CD4-positive, alpha-beta memory T cell (primary cell): Measurements from ENCODE around the gene SCAPER. TPM values are rescaled to one million over a fixed set of nuclear protein-coding genes. Genes with fewer than 3 reads are reported as not detected.
A peak's percentile ranks its signal among the peaks of the same experiment; 100 is the strongest.
"Not testable (repeated sequence)": the region's sequence is repeated elsewhere in the genome, so short reads cannot be mapped to it uniquely, and the experiment has no call there.

ENCODE experiments used
- CTCF ChIA-PET: fragments of 350-600 bp; sonication (Branson Sonifier 250); formaldehyde crosslinking; loops from one replicate; lab custom pipeline; 2021; ENCODE audit warnings: inconsistent platforms; ENCODE audit not compliant: partially characterized antibody; lab: Charles Lee
- POLR2A ChIA-PET: fragments of 350-600 bp; sonication (Branson Sonifier 250); formaldehyde crosslinking; loops from one replicate; lab custom pipeline; 2021; ENCODE audit not compliant: partially characterized antibody; lab: Charles Lee
- DNase-seq, 5 donors: peaks; one replicate each; pipeline versions ENCODE4 v3.0.0 to v3.0.0-alpha.2; 2020 to 2022; ENCODE audit warnings: mixed read lengths in 1 of 5
- H3K27ac ChIP-seq: one replicate; pipeline ENCODE4 v1.7.0; 2013; ENCODE audit warnings: low read depth, low read length
- H3K27me3 ChIP-seq: 2 replicates; pipeline ENCODE4 v1.7.0; 2013; ENCODE audit warnings: mild to moderate bottlenecking, low read length, moderate library complexity; ENCODE audit not compliant: insufficient read depth
- H3K36me3 ChIP-seq: 2 replicates; pipeline ENCODE4 v1.7.0; 2013; ENCODE audit warnings: mild to moderate bottlenecking, low read length, moderate library complexity; ENCODE audit not compliant: insufficient read depth
- H3K4me1 ChIP-seq: 2 replicates; pipeline ENCODE4 v1.7.0; 2013; ENCODE audit warnings: mild to moderate bottlenecking, low read length, moderate library complexity; ENCODE audit not compliant: insufficient read depth
- H3K4me3 ChIP-seq, 2 donors: one replicate each; pipeline ENCODE4 v1.7.0; 2013; ENCODE audit warnings: low read length in 2 of 2, mild to moderate bottlenecking in 1 of 2
- H3K9me3 ChIP-seq, 2 donors: one replicate each; pipeline ENCODE4 v1.7.0; 2013; ENCODE audit warnings: low read length in 2 of 2, control low read depth in 1 of 2; ENCODE audit not compliant: control insufficient read depth in 1 of 2
- H3K27ac Mint-ChIP-seq, 7 donors: one replicate each; pipeline ENCODE4 v1.8.0; 2020 to 2021; ENCODE audit warnings: mixed read lengths in 7 of 7, mild to moderate bottlenecking in 6 of 7, inconsistent platforms in 3 of 7, moderate library complexity in 3 of 7
- H3K27me3 Mint-ChIP-seq, 2 donors: one replicate each; pipeline ENCODE4 v1.8.0; 2020 to 2021; ENCODE audit warnings: mixed read lengths in 2 of 2
- H3K36me3 Mint-ChIP-seq, 2 donors: one replicate each; pipeline ENCODE4 v1.8.0; 2020 to 2021; ENCODE audit warnings: mixed read lengths in 2 of 2, inconsistent platforms in 1 of 2, mild to moderate bottlenecking in 1 of 2
- H3K4me1 Mint-ChIP-seq, 4 donors: one replicate each; pipeline ENCODE4 v1.8.0; 2020 to 2021; ENCODE audit warnings: mixed read lengths in 4 of 4, mild to moderate bottlenecking in 1 of 4
- H3K4me3 Mint-ChIP-seq, 8 donors: one replicate each; pipeline ENCODE4 v1.8.0; 2020 to 2021; ENCODE audit warnings: mixed read lengths in 8 of 8, mild to moderate bottlenecking in 7 of 8, moderate library complexity in 6 of 8, inconsistent platforms in 3 of 8
- H3K9me3 Mint-ChIP-seq, 8 donors: one replicate each; pipeline ENCODE4 v1.8.0; 2020 to 2021; ENCODE audit warnings: mixed read lengths in 8 of 8, mild to moderate bottlenecking in 5 of 8, inconsistent platforms in 3 of 8, moderate library complexity in 1 of 8
- intact Hi-C: fragments of 100-400 bp; cut with micrococcal nuclease; formaldehyde crosslinking; loops from one replicate; pipeline ENCODE4 v1.15.1; 2023
- polyA plus RNA-seq, 2 donors: library from polyadenylated mRNA; unstranded; fragments of 300-500 nt; fragmentation: Illumina TruSeq; gene quantifications; one replicate each; pipeline ENCODE4 v1.2.3, GENCODE V29; 2021
- total RNA-seq, 2 experiments: library from RNA; stranded (reverse); gene quantifications; one replicate each; pipeline ENCODE4 v1.2.3, GENCODE V29; 2021

SCAPER gene
- total and polyA plus RNA-seq, 4 experiments from 2014 or later: 7.2 to 41.4 (median 34.3) TPM

DNA sequence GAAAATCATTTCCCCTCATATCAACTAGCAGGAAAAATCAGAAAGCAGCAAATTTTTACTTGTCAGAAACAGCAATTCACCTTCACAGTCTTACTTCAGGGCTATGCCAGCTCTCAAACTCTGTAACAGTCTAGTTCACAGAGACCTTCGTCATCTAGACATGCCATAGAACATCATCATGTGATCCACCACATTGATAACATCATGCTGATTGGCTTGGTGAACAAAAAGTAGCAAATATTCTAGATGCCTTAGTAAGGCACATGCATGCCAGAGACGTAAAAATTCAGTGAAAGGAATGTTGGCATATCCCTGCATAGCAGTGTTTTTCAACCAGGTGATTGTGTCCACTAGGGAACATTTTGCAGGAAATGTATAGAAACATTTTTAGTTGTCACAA is 8.6 kb upstream of the SCAPER start:
- Mint-ChIP-seq H3K36me3 (no peaks in the 10 kb centered on the region), H3K4me1 (no peaks in the 10 kb centered on the region), H3K9me3 (no peaks in the 10 kb centered on the region), H3K4me3 (no peak overlapping the region), H3K27ac (no peak overlapping the region), H3K27me3 (peaks cover 0 to 5% of the 10 kb centered on the region in 2 donors)
- no peaks in the 10 kb centered on the region for H3K4me1 ChIP-seq
- no peak for DNase-seq
- ChIA-PET POLR2A (no interaction called here), CTCF (no interaction called here)
- H3K4me3 ChIP-seq: no peak overlapping the region
- no peaks in the 10 kb centered on the region for H3K36me3 ChIP-seq
- no peaks in the 10 kb centered on the region for H3K27me3 ChIP-seq
- H3K9me3 ChIP-seq: no peaks in the 10 kb centered on the region
- intact Hi-C loops: no loop called here
- H3K27ac ChIP-seq: no peak overlapping the region

DNA sequence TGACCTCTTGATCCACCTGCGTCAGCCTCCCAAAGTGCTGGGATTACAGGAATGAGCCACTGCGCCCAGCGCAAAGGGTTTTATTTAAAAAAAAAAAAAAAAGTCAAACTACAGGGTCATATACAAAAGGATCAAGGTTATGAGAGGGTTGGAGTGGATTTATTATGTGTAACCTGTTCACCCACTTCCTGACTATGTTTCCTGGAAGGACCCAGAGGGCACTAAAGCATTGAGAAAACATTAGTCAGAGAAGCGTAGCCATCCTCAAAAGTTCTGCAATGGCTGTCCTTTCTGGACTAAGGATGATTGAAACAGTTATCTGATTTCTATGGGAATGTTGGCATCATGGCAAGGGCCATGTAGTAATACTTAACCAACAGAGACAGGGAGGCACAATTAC is 7.3 kb upstream of the SCAPER start:
- Histone ChIP-seq H3K36me3 (no peaks in the 10 kb centered on the region), H3K27ac (no peak overlapping the region), H3K27me3 (no peaks in the 10 kb centered on the region), H3K4me1 (no peaks in the 10 kb centered on the region), H3K9me3 (no peaks in the 10 kb centered on the region), H3K4me3 (no peak overlapping the region)
- ChIA-PET CTCF (no interaction called here), POLR2A (no interaction called here)
- intact Hi-C loops: no loop called here
- H3K4me1 Mint-ChIP-seq: peaks cover 0 to 4% (median 0%) of the 10 kb centered on the region in 4 donors
- H3K27me3 Mint-ChIP-seq: peaks cover 0 to 4% of the 10 kb centered on the region in 2 donors
- H3K4me3 Mint-ChIP-seq: no peak overlapping the region
- no peak overlapping the region for H3K27ac Mint-ChIP-seq
- DNase-seq: no peak
- no peaks in the 10 kb centered on the region for H3K36me3 Mint-ChIP-seq
- no peaks in the 10 kb centered on the region for H3K9me3 Mint-ChIP-seq

DNA sequence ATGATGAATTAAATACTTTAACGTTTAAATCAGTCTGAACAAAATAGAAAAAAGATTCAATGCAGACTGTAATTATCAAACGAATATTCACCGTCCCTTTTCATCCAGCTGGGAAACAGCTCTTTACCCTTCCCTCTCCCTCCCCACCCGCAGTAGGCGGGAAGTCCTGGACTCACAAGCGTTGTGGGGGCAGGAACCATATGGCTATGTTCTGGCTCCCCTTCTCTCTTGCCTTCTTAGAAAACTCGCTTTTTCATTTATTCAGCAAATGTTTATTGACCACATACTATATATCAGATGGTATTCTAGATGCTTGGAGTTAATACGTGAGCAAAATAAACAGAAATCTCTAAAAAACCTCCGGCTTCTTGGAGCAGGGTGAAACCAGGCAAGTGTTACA is 715 bp upstream of the SCAPER start:
- H3K4me3 Mint-ChIP-seq: peak overlapping the region; percentile 94 to 97 (median 94)
- no peaks in the 10 kb centered on the region for H3K27me3 ChIP-seq
- DNase-seq: no peak
- H3K36me3 ChIP-seq: no peaks in the 10 kb centered on the region
- H3K27me3 Mint-ChIP-seq: no peaks in the 10 kb centered on the region
- intact Hi-C loops: loop anchor here (1.0 to 10.0 kb wide), 3 partner anchors 25 to 519 kb away; partner anchors contain the start of genes HMG20A, PEAK1, RCN2 and TSPAN3
- peak overlapping the region; percentile 83 to 87 for H3K4me3 ChIP-seq
- H3K4me1 Mint-ChIP-seq: peaks cover 24 to 41% (median 29%) of the 10 kb centered on the region in 4 donors
- ChIA-PET POLR2A (interaction anchor here (1.0 to 1.9 kb wide), 8 partner anchors 26 to 116 kb away, joined by 3 to 29 read pairs (median 4); partner anchors contain the start of genes PSTPIP1 and RCN2), CTCF (interaction anchor here (0.8 to 1.1 kb wide), 3 partner anchors 107 to 118 kb away, joined by 3 read pairs; no protein-coding TSS in a partner anchor)
- H3K9me3 Mint-ChIP-seq: no peaks in the 10 kb centered on the region
- H3K27ac ChIP-seq: peak overlapping the region; percentile 71
- peak overlapping the region; percentile 92 to 97 (median 95) for H3K27ac Mint-ChIP-seq
- H3K4me1 ChIP-seq: peaks cover 36% of the 10 kb centered on the region
- H3K36me3 Mint-ChIP-seq: peaks cover 0 to 3% of the 10 kb centered on the region in 2 donors
- H3K9me3 ChIP-seq: no peaks in the 10 kb centered on the region

DNA sequence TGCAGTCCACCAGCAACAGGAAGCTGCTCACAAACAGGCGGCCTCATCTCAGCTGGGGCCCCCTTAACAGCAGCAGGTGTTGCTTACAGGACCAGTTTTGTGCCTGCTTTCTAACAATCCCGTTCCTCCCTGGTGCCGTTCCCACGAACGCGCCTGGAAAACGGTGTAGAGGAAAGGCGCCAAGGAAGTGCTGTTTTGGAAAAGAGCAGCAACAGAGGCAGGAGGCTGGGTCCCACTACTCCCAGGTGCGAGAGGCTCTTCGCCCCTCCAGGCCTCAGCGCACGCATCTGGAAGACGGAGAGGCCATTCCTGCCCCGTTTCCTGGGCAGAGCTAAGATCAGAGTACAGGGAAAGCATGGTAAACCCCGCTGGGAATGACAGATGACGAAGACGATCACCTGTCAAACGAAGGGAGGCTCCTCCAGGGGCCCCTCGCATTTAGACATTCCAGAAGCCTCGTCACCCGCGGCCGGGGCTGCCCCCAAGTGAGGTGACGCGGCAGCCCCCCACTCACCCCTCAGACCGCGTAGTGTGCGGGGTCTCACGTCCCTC is 603 bp downstream of the SCAPER start:
- H3K27ac ChIP-seq: peak overlapping the region; percentile 71
- peaks cover 3% of the 10 kb centered on the region in 2 donors for H3K36me3 Mint-ChIP-seq
- H3K4me1 ChIP-seq: peaks cover 36% of the 10 kb centered on the region
- no peaks in the 10 kb centered on the region for H3K9me3 Mint-ChIP-seq
- no peaks in the 10 kb centered on the region for H3K9me3 ChIP-seq
- H3K36me3 ChIP-seq: no peaks in the 10 kb centered on the region
- H3K4me3 Mint-ChIP-seq: peak overlapping the region; percentile 94 to 97 (median 94)
- intact Hi-C loops: loop anchor here (1.0 to 10.0 kb wide), 4 partner anchors 27 to 520 kb away; partner anchors contain the start of genes HMG20A, PEAK1, RCN2 and TSPAN3
- H3K4me1 Mint-ChIP-seq: peaks cover 24 to 41% (median 31%) of the 10 kb centered on the region in 4 donors
- H3K27me3 Mint-ChIP-seq: no peaks in the 10 kb centered on the region
- POLR2A ChIA-PET: interaction anchor here (0.5 to 1.9 kb wide), 6 partner anchors 27 to 529 kb away, joined by 3 to 10 read pairs (median 4); partner anchors contain the start of genes PSTPIP1 and RCN2
- peak overlapping the region; percentile 92 to 98 (median 96) for H3K27ac Mint-ChIP-seq
- no peaks in the 10 kb centered on the region for H3K27me3 ChIP-seq
- peak in 3 of 5 donors; percentile 8 to 23 (median 16) for DNase-seq
- H3K4me3 ChIP-seq: peak overlapping the region; percentile 83 to 87
- CTCF ChIA-PET: interaction anchor here (0.8 to 1.1 kb wide), 3 partner anchors 10 to 26 kb away, joined by 3 to 5 read pairs (median 3); no protein-coding TSS in a partner anchor

DNA sequence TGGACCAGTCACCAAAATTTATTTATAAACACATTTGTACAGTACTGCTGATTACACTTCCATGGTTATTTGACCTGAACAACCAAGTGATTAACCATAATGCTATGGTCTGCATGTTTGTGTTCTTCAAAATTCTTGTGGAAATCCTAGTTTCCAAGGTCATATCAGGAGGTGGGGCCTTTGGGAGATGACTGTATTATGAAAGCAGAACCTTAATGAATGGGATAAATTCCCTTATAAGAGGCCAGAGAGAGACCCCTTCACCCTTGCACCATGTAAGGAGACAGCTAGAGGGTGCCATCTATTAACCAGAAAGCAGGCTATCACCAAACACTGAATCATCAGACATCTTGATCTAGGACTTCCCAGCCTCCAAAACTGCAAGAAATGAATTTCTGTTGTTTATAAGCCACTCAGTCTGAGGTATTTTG is 1.9 kb downstream of the SCAPER start:
- Histone ChIP-seq H3K4me3 (no peak overlapping the region), H3K4me1 (peaks cover 36% of the 10 kb centered on the region), H3K27me3 (no peaks in the 10 kb centered on the region), H3K27ac (no peak overlapping the region), H3K9me3 (no peaks in the 10 kb centered on the region), H3K36me3 (no peaks in the 10 kb centered on the region)
- peak in 4 of 5 donors; percentile 15 to 31 (median 20) for DNase-seq
- H3K9me3 Mint-ChIP-seq: no peaks in the 10 kb centered on the region
- ChIA-PET POLR2A (interaction anchor here (1.9 kb wide), 1 partner anchor 91 kb away, joined by 9 read pairs; the partner anchor contains the start of gene PSTPIP1), CTCF (interaction anchor here (0.7 to 1.4 kb wide), 3 partner anchors 20 to 640 kb away, joined by 3 to 4 read pairs (median 3); no protein-coding TSS in a partner anchor)
- H3K27ac Mint-ChIP-seq: peak overlapping the region; percentile 80 to 98 (median 96)
- intact Hi-C loops: loop anchor here (1.0 to 10.0 kb wide), 3 partner anchors 119 to 594 kb away; partner anchors contain the start of genes HMG20A and PEAK1
- peaks cover 6% of the 10 kb centered on the region in 2 donors for H3K36me3 Mint-ChIP-seq
- peak overlapping the region; percentile 41 to 97 (median 94) for H3K4me3 Mint-ChIP-seq
- no peaks in the 10 kb centered on the region for H3K27me3 Mint-ChIP-seq
- H3K4me1 Mint-ChIP-seq: peaks cover 26 to 41% (median 32%) of the 10 kb centered on the region in 4 donors

DNA sequence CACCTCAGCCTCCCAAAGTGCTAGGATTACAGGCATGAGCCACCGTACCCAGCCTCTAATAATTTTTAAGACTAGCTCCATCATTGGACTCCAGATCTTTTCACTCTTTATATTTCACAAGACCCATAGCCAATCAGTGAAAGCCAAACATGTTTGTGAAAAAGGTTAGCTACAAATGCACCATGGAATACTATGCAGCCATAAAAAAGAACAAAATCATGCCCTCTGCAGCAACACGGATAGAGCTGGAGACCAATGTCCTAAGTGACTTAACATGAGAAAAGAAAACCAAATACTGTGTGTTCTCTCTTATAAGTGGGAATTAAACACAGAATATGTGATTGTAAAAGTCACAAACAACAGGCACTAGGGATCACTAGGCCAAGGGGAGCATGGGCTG is 3.2 kb downstream of the SCAPER start:
- Mint-ChIP-seq H3K27ac (peak overlapping the region in 2 of 7 donors; percentile 30 to 74), H3K4me1 (peaks cover 28 to 42% (median 32%) of the 10 kb centered on the region in 4 donors), H3K9me3 (no peaks in the 10 kb centered on the region), H3K36me3 (peaks cover 6 to 14% of the 10 kb centered on the region in 2 donors), H3K27me3 (no peaks in the 10 kb centered on the region), H3K4me3 (no peak overlapping the region)
- Histone ChIP-seq H3K27me3 (no peaks in the 10 kb centered on the region), H3K27ac (no peak overlapping the region), H3K36me3 (no peaks in the 10 kb centered on the region), H3K9me3 (no peaks in the 10 kb centered on the region), H3K4me1 (peaks cover 36% of the 10 kb centered on the region), H3K4me3 (no peak overlapping the region)
- ChIA-PET POLR2A (interaction anchor here (1.0 kb wide), 1 partner anchor 94 kb away, joined by 3 read pairs; no protein-coding TSS in a partner anchor), CTCF (interaction anchor here (1.4 kb wide), 1 partner anchor 123 kb away, joined by 4 read pairs; no protein-coding TSS in a partner anchor)
- intact Hi-C loops: loop anchor here (5.0 to 10.0 kb wide), 2 partner anchors 120 to 523 kb away; partner anchors contain the start of genes HMG20A and PEAK1
- DNase-seq: no peak

DNA sequence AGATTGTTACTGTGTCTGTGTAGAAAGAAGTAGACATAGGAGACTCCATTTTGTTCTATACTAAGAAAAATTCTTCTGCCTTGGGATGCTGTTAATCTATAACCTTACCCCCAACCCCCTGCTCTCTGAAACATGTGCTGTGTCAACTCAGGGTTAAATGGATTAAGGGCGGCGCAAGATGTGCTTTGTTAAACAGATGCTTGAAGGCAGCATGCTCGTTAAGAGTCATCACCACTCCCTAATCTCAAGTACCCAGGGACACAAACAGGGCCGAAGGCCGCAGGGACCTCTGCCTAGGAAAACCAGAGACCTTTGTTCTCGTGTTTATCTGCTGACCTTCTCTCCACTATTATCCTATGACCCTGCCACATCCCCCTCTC is 5.2 kb downstream of the SCAPER start:
- intact Hi-C loops: loop anchor here (5.0 to 10.0 kb wide), 2 partner anchors 122 to 525 kb away; partner anchors contain the start of genes HMG20A and PEAK1
- CTCF ChIA-PET, H3K27ac ChIP-seq, H3K4me3 Mint-ChIP-seq, H3K9me3 ChIP-seq, H3K27me3 Mint-ChIP-seq, H3K36me3 ChIP-seq, H3K4me3 ChIP-seq, H3K27me3 ChIP-seq, POLR2A ChIA-PET, H3K9me3 Mint-ChIP-seq, DNase-seq: not testable (repeated sequence)
- peaks cover 25% of the 10 kb centered on the region for H3K4me1 ChIP-seq
- Mint-ChIP-seq H3K27ac (peak overlapping the region in 1 of 7 donors; percentile 65), H3K36me3 (peaks cover 5 to 21% of the 10 kb centered on the region in 2 donors), H3K4me1 (peaks cover 23 to 29% (median 24%) of the 10 kb centered on the region in 4 donors)
